ENCODE measurements around the gene SUN1.

The SUN1 gene

GRCh38 chr7:879093-879492 is 46.8 kb downstream of the SUN1 start:
- DNase-seq (ENCODE audit: low read depth): no peak

DNA sequence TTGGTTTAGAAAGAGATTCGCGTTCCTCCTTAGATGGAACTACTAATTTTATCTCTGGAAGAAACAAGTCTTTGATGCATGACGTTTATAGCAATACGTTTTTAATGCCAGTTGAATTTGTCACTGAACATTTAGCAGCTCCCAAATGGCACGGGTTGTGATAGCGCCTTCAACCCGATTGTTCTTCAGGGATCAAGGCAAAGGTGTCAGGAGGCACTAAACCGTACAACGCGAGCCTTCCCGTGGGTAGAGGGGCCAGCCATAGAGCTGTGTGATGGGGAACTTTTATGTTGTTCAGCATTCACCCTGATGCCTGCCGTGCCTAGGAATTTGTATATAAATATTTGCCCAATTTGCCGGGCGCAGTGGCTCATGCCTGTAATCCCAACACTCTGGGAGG is 47.4 kb downstream of the SUN1 start:
- no peak for DNase-seq (ENCODE audit: low read depth)

GRCh38 chr7:880450-880849 is 48.2 kb downstream of the SUN1 start:
- DNase-seq (ENCODE audit: low read depth): no peak

GRCh38 chr7:881441-882234 is 49.4 kb downstream of the SUN1 start:
- DNase-seq (ENCODE audit: low read depth): no peak

- DNase-seq (ENCODE audit: low read depth): no peak
These were observed 50.2 kb downstream of the SUN1 start for GRCh38 chr7:882336-883035.

- DNase-seq (ENCODE audit: low read depth): no peak
These were observed 51.1 kb downstream of the SUN1 start for GRCh38 chr7:883055-884021.

- DNase-seq (ENCODE audit: low read depth): no peak
These were observed 52.1 kb downstream of the SUN1 start for GRCh38 chr7:884191-885003.

GRCh38 chr7:885261-885892 is 53.1 kb downstream of the SUN1 start:
- DNase-seq (ENCODE audit: low read depth): no peak

- DNase-seq (ENCODE audit: low read depth): no peak
These were observed 53.8 kb downstream of the SUN1 start for GRCh38 chr7:885893-886625.

GRCh38 chr7:886626-887487 is 54.6 kb downstream of the SUN1 start:
- DNase-seq (ENCODE audit: low read depth): no peak

DNA sequence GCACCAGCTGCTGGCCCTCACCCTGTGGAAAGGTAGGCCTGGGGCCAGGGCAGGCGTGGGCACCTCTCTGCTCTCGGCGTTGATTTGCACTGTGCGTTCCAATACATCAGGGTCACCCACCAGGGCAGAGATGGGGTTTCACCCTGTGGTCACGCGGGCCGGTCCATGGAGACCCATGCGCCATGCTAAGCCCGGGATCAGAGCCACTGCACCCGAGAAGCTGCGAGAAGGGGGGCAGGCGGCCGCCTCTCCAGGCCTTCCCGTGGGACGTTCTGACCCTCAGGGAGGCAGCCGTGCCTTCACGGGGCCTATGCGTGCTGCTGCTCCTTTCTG is 55.2 kb downstream of the SUN1 start:
- no peak for DNase-seq (ENCODE audit: low read depth)

- no peak for DNase-seq (ENCODE audit: low read depth)
These were observed 56.1 kb downstream of the SUN1 start for GRCh38 chr7:888081-889024.

DNA sequence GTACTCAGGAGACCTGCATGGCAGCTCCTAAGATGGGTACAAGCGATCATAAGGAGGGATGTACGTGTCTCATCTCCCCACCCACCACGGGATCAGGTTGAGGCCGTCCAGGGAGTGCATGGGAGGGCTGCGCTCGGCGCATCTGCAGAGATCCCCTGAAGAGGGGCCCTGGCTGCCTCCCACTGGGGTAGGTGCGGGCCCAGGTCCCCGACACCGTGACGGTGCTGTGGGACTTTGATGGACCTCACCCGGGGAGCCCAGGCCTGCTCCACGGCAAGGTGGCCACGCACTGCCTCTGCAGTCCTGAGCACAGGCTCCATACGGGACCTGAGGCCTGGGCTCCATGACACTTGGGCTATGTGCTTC is 56.7 kb downstream of the SUN1 start:
- DNase-seq (ENCODE audit: low read depth): no peak

DNA sequence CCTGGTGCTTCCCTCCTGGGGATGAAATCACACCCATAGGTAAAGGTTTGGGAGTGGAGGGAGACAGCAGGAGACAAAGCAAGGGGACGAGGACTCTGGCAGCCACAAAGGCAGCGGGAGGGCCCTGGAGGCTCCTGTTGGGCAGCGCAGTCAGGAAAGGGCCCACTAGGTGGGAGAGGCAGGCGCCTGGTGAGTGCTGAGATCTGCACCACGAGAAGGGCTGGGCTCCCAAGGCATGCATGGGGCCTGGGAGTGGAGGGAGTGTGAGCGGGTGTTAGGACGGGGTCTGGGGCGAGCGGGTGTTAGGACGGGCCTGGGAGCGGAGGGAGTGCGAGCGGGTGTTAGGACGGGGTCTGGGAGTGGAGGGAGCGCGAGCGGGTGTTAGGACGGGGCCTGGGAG is 57.1 kb downstream of the SUN1 start:
- DNase-seq (ENCODE audit: low read depth): no peak

DNA sequence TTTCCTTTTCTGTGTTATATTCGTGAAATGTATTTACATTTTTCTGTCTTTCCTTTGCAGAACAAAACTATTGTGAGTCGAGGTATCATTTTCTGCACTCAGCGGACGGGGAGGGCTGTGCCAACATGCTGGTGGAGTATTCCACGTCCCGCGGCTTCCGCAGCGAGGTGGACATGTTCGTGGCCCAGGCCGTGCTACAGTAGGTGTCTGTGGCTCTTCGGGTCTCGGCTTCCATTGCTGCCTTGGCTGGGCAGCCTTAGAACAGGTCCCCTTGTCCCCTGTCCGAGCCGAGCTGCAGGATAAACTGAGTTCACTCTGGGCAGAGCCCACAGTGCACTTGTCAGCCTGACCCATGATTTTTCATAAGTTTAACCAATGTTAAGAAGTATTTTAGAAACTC is 58.6 kb downstream of the SUN1 start:
- no peak for DNase-seq (ENCODE audit: low read depth)

DNA sequence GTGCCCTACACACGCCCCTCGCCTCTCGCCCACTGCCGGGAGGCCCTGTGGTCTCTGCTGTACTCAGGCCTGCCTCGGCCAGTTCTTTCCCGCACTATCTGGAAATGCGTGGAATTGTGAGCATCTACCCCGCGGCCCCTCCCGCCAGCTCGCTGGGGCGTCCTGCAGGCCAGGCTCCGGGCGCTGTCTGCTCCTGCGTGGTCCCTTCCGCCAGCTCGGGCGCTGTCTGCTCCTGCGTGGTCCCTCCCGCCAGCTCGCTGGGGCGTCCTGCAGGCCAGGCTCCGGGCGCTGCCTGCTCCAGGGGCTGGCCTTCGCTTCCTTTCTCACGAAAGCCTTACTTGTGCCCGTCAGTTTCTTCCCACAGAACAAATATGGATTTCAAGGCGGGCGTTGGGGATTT is 59.0 kb downstream of the SUN1 start:
- no peak for DNase-seq (ENCODE audit: low read depth)

DNA sequence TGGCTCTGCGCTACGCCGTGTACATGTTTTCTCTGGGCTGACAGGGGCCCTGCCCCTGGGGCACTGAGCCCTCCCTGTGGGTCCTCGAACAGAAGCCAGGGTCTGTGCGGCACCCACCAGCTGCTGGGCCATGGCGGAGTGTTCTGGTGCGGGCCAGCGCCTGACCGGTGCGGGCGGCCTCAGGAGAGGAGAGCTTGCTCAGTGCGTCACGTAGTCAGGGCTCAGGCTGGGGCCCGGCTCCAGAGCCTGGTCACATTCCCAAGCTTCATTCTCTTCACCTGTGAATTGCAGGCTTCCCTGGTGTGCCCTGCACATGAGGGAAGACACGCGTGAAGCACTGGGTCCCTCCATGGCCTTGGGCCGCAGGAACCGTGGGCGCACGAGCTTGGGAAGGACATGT is 59.5 kb downstream of the SUN1 start:
- no peak for DNase-seq (ENCODE audit: low read depth)

Data from activated T-helper 1 cell treated with Interleukin-2 at 50 U/mL for 16 hours (primary cell).